GM11168 (cell line): ENCODE results near the gene B3GNT4.

Source experiments
- in situ Hi-C: fragments of 300-500 bp; cut with MboI; formaldehyde crosslinking; loops from one replicate; pipeline ENCODE4 v1.12.0; 2022; ENCODE audit warnings: low sequenced_read_pairs; ENCODE audit not compliant: unreplicated experiment

B3GNT4 gene

DNA sequence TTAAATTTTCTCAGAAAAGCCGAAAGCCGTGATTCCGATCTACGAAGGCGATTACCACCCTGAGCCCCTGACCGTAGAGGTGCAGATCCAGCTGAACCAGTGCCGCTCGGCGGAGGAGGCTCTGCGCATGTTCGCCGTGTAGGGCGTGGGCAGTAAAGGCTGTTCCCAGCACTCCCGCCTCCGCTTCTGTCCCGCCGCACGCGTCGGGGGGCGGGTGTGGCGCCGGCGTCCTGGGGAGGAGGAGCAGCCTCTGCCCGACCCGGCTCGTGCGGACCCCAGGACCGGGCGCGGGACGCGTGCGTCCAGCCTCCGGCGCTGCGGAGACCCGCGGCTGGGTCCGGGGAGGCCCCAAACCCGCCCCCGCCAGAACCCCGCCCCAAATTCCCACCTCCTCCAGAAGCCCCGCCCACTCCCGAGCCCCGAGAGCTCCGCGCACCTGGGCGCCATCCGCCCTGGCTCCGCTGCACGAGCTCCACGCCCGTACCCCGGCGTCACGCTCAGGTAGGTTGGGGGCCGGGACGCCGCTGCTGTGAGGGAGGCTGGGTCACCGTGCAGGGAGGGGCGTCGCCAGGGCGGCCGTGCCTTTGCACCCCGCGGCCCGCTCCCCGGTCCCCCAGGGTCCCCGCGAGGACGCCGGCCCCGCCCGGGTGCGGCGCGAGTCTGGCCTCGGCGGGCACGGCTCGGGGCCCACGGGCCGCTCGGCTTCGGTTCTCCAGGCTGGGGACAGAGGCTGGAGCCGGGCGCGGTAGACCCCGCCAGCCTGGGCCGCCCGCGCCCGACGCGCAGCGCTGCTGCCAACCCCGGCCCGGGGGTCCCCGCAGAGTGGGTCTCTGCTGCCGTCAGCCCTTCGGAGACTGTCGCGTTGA is at the start of gene B3GNT4:
B3GNT4 (plus strand) TSS at position 409 of the 866 bp plus-strand sequence. CDS start 910 bp downstream, outside the sequence.
- in situ Hi-C loops = no loop called here

GRCh38 chr12:122155705-122156104 is 47.8 kb upstream of the B3GNT4 start:
- in situ Hi-C loops = no loop called here

- in situ Hi-C loops = no loop called here
Measured at GRCh38 chr12:122158700-122159285, 44.7 kb upstream of the B3GNT4 start.

DNA sequence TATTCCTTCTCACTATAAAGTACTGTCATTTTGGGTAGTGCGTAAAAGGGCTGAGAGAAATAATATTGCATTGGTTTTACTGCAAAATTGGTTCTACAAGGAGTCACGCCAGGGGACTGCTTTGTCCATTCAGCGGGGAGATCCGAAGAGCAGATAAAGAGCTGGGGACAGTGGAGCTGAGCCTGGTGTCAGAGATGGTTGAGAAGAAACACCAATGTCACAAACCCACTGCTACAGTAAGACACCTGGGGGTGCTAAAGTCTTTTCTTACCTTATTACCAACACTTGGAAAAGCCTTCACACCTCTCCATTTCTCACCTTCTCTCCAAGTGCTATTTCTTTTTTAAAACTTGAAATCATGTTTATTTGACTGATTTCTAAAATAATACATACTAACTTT is 43.6 kb upstream of the B3GNT4 start:
- in situ Hi-C loops = no loop called here

DNA sequence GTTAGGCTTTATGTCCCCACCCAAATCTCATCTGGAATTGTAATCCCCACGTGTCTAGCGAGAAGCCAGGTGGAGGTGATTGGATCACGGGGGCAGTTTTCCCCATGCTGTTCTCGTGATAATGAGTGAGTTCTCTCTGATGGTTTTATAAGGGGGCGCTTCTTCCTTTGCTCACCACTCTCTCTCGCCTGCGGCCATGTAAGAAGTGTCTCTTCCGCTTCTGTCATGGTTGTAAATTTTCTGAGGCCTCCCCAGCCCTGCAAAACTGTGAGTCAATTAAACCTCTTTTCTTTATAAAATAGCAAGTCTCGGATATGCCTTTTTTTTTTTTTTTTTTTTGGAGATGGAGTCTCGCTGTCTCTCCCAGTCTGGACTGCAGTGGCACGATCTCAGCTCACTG is 42.7 kb upstream of the B3GNT4 start:
- in situ Hi-C loops = no loop called here

GRCh38 chr12:122161682-122162081 is 41.8 kb upstream of the B3GNT4 start:
- in situ Hi-C loops = no loop called here

DNA sequence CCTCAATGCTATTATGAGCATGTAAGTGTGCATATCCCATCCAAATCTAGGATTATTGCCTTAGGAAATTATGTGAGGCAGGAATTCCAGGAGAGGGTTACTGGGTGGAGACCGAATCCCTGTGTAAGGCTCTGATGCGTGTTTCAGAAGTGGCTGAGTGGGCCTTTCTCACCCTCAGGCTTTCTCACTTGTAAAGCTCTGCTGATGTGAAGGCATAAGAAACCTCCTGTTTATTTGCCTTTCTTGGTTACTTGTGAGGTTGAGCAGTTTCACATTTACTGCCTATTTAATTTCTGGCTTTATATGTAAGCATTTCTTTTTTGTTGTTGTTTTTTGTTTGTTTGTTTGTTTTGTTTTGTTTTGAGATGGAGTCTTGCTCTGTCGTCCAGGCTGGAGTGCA is 40.5 kb upstream of the B3GNT4 start:
- in situ Hi-C loops = no loop called here

GRCh38 chr12:122166422-122167349 is 36.8 kb upstream of the B3GNT4 start:
- in situ Hi-C loops = no loop called here

GRCh38 chr12:122167356-122167925 is 36.1 kb upstream of the B3GNT4 start:
- in situ Hi-C loops = no loop called here

GRCh38 chr12:122168492-122168891 is 35.0 kb upstream of the B3GNT4 start:
- in situ Hi-C loops = no loop called here

DNA sequence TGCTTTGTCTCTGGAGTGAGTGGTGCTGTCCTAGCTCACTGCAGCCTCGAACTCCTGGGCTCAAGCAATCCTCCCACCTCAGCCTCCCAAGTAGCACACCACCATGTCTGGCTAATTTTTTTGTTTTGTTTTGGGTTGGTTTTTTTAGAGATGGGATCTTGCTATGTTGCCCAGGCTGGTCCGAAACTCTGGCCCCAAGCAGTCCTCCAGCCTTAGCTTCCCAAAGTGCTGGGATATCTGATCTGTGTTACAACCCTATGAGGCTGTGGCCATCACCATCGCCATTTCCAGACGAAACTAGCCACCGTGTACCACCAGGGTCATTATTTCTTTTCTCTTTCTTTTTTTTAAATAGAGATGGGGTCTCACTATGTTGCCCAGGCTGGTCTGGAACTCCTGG is 32.1 kb upstream of the B3GNT4 start:
- in situ Hi-C loops = no loop called here

DNA sequence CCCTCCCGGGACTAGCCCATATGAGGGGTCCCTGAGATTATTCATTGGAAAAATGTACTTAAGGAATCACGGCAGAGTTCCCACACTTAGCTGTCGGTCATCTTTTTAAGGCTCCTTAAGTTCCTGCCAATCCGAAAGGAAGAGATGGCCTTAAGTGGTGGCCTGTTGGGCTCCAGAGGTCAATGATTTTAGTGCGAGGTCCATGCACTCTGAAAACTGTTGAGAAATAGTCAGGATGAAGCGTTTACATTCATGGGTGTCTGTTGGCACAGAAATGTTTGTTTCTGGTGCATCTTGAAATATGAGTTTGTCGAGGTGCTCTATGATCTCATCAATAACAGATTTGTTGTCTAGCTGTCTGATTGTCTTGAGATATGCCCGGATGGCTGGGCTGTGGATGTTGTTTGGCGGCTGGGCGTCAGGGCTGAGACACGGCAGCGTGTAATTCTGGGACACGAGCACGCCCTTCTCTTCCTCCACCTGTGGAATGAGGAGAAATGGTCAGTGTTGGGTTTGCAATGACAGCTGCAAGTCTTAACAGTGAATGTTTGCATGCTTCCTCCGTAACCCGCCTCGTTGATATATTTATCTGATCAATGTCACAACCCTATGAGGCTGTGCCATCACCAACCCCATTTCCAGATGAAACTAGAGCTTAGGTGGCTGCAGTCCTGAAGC is 31.1 kb upstream of the B3GNT4 start:
- in situ Hi-C loops = no loop called here

GRCh38 chr12:122174155-122174845 is 29.2 kb upstream of the B3GNT4 start, which contains the start of gene IL31:
Gene IL31, minus strand, starts transcription at chr12:122174221. Its CDS starts 49 bp downstream, at chr12:122174172.
- in situ Hi-C loops = no loop called here

DNA sequence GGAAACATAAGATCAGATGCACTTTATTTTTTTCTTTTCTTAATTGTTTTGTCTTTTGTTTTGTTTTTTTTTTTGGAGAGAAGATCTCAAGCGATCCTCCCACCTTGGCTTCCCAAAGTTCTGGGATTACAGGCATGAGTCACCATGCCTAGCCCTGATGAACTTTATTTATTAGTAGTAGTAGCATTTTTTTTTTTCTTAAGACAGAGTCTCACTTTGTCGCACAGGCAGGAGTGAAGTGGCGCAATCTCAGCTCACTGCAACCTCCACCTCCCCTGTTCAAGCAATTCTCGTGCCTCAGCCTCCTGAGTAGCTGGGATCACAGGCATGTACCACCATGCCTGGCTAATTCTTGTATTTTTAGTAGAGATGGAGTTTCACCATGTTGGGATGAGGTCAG is 27.0 kb upstream of the B3GNT4 start:
- in situ Hi-C loops = loop anchor here (5.0 kb wide), 1 partner anchor 44 kb away; no protein-coding TSS in a partner anchor

- in situ Hi-C loops = no loop called here
Measured at GRCh38 chr12:122182887-122183587, 20.5 kb upstream of the B3GNT4 start, which contains the start of gene LRRC43. Gene LRRC43, plus strand, starts transcription at chr12:122183123. Its CDS starts 22 bp downstream, at chr12:122183145.

- in situ Hi-C loops = no loop called here
Measured at GRCh38 chr12:122183588-122183940, 19.9 kb upstream of the B3GNT4 start.

GRCh38 chr12:122184517-122184916 is 19.0 kb upstream of the B3GNT4 start:
- in situ Hi-C loops = no loop called here

- in situ Hi-C loops = no loop called here
Measured at GRCh38 chr12:122185079-122185478, 18.4 kb upstream of the B3GNT4 start.
